Right ventricle myocardium superior (tissue), 1 donor: ENCODE data around the gene PSMG4. TPM values are rescaled to one million over a fixed set of nuclear protein-coding genes. Genes with fewer than 3 reads are reported as not detected.

Source experiments
- ATAC-seq: fragments of 200-7000 bp; cut with Tn5 transposase; one replicate; pipeline ENCODE4 v1.9.1; 2020; ENCODE audit warnings: mild to moderate bottlenecking; ENCODE audit not compliant: poor library complexity
- DNase-seq: peaks from one replicate; pipeline ENCODE4 v3.0.0-alpha.2; 2020
- intact Hi-C: fragments of 100-400 bp; cut with DNase I; formaldehyde crosslinking; loops from one replicate; pipeline ENCODE4 v1.11.2; 2022
- total RNA-seq: library from RNA; stranded (reverse); fragmentation: NEBNext Ultra II Directional; extraction: Animal tissue kit (Norgen Biotek cat#: 25700); gene quantifications from one replicate; pipeline ENCODE4 v1.2.1, GENCODE V29; 2021
- donor health status: DM: no; HTN: yes; CAD: no; lungs with severe emphysema.

PSMG4 gene
- total RNA-seq, 1 donor from 2014 or later: 8.9 TPM

GRCh38 chr6:3310703-3311102 lies 52.0 kb downstream of the PSMG4 start:
- ATAC-seq (peak; percentile 49), DNase-seq (no peak)
- intact Hi-C loops: no loop called here

GRCh38 chr6:3311826-3312225 lies 53.1 kb downstream of the PSMG4 start:
- intact Hi-C loops: no loop called here
- DNase-seq: no peak

GRCh38 chr6:3312604-3313231 lies 54.0 kb downstream of the PSMG4 start:
- intact Hi-C loops: no loop called here
- DNase-seq (no peak), ATAC-seq (peak; percentile 51)

More at GRCh38 chr6:3311826-3312225, 53.1 kb downstream of the PSMG4 start:
- no peak for ATAC-seq

- no peak for DNase-seq
- intact Hi-C loops: no loop called here
- no peak for ATAC-seq
Observed at GRCh38 chr6:3314176-3314575, 55.4 kb downstream of the PSMG4 start.

GRCh38 chr6:3314621-3315467 lies 56.1 kb downstream of the PSMG4 start:
- DNase-seq: no peak
- ATAC-seq: no peak
- intact Hi-C loops: no loop called here

GRCh38 chr6:3315841-3316240 lies 57.1 kb downstream of the PSMG4 start:
- intact Hi-C loops: no loop called here
- DNase-seq (no peak), ATAC-seq (no peak)

GRCh38 chr6:3316331-3316730 lies 57.6 kb downstream of the PSMG4 start:
- ATAC-seq (no peak), DNase-seq (no peak)
- intact Hi-C loops: no loop called here

GRCh38 chr6:3316818-3317217 lies 58.1 kb downstream of the PSMG4 start:
- intact Hi-C loops: no loop called here
- DNase-seq: no peak
- no peak for ATAC-seq

Other genes with a start within 250 kb of the PSMG4 start
- gene RIPK1, start 190.5 kb upstream of the PSMG4 start, total RNA-seq: 6.6 TPM
- gene BPHL, start 140.2 kb upstream of the PSMG4 start, total RNA-seq: 22.2 TPM
- 18.2 TPM for gene TUBB2A, start 101.4 kb upstream of the PSMG4 start, total RNA-seq
- 1.3 TPM for gene TUBB2B, start 31.3 kb upstream of the PSMG4 start, total RNA-seq
- gene SLC22A23, start 198.1 kb downstream of the PSMG4 start, total RNA-seq: 5.4 TPM